GM21737 (cell line): ENCODE results near the gene MGLL.

Source experiments
- ATAC-seq: cut with Tn5 transposase; IDR thresholded peaks from one replicate; pipeline ENCODE4 v1.9.1; 2021; ENCODE audit warnings: mild to moderate bottlenecking, moderate library complexity; ENCODE audit not compliant: unreplicated experiment

MGLL gene

GRCh38 chr3:127744875-127745274, 77.4 kb downstream of the MGLL start:
- ATAC-seq = no peak

- no peak for ATAC-seq
Observed at GRCh38 chr3:127744253-127744815, 78.0 kb downstream of the MGLL start.

GRCh38 chr3:127743351-127744252, 78.7 kb downstream of the MGLL start:
- ATAC-seq = no peak

DNA sequence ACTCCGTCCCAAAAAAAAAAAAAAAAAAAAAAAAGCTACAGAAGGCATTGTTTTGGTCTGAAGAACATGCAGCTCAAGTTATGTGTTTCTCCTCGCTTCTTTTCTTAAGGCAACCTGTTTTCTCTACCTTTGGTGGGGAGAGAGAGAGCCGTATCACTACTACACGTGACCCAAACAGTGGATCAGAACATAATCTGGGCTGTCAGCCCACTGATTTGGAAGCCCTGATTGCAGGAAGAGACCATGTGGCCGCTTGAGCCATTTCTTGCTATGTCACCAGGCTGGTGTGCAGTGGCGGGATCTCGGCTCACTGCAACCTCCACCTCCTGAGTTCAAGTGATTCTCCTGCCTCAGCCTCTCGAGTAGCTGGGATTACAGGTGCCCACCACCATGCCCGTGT, 79.7 kb downstream of the MGLL start:
- ATAC-seq = no peak

GRCh38 chr3:127741690-127742089, 80.6 kb downstream of the MGLL start:
- ATAC-seq = no peak

DNA sequence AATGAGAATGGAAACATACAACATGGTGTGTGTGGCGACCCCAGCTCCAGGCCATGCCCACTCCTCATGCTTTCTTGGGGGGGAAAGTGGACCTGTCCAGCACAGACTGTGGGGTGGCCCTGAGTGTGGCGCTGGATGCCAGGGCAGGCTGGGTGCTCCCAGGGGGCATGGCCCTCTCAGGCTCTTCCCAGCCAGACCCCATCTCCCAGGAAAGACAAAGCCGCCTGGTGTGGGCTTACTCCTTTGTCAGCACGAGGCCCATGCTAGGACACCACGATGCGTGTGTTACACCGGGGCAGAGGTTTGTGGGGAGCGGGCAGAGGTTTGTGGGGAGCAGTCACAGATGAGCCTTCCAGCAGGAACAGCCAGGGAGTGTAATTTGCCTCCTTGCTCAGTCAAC, 81.1 kb downstream of the MGLL start:
- ATAC-seq = no peak

DNA sequence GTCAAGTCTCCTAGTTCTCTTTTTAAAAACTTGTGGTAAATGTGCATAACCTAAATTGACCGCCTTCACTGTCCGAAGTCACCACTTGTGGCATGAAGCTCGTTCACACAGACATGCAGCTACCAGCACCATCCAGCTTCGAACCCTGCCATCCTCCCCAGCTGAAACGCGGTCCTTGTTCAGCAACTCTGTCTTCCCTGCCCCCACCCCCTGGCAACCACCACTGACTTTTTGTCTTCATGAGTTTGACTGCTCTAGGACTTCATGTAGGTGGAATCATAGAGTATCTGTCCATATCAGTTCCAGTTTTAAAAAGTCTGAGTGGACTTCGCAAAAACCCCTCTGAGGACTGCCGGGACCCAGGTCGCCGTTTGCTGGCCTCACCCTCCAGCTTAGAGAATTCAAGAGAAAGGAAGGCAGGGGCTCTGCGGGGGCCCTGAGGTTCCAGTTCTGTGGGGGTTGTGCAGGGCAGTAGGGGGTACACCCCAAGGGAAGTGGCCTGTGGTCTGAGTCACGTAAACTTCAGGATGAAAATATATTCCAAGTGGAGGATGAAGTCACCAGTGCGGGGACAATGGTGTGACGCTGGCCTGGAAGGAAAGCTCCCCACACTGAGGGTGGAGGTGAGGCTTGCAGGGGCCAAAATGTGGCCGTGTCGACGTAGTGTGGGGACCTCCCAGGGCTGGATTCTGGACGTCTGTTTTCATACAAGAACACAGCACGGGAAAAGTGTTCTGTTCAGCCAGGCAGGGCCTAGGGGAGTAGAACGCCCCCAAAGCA, 82.0 kb downstream of the MGLL start:
- no peak for ATAC-seq

DNA sequence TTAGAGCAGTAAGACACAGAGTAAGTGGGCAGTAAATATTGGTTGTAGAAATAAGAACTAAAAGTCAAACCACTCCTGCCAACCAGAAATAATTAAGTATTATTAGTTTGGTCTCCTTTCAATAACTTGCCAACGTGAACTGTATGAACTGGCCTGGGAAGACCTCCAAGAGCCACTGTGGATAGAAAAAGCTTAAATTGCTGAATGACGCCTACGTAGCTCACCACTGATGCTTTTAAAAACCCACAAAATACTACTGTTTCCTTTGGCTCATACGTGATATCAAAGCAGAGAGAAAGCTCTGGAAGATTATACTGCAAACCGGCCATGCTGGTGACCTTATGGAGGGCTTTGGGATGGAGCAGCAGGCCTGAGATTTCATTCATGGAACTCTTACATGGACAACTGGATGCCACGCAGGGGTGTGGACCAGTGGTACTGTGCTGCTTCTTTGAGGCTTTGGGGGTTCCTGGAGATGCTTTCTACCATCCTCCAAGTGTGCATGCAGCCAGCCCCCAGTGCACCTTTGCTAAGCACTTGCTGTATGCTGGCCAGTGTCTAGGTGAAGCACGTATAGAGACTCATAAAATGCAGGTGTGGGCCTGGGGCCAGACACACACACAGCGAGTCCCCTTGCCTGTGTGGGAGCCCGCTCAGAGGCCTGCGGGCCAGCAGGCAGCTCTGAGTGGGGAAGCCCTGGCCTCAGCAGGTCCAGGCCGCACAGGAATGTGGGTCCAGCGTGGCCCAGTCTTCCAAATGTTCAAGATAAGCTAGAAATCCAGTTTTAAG, 82.8 kb downstream of the MGLL start:
- ATAC-seq = no peak

DNA sequence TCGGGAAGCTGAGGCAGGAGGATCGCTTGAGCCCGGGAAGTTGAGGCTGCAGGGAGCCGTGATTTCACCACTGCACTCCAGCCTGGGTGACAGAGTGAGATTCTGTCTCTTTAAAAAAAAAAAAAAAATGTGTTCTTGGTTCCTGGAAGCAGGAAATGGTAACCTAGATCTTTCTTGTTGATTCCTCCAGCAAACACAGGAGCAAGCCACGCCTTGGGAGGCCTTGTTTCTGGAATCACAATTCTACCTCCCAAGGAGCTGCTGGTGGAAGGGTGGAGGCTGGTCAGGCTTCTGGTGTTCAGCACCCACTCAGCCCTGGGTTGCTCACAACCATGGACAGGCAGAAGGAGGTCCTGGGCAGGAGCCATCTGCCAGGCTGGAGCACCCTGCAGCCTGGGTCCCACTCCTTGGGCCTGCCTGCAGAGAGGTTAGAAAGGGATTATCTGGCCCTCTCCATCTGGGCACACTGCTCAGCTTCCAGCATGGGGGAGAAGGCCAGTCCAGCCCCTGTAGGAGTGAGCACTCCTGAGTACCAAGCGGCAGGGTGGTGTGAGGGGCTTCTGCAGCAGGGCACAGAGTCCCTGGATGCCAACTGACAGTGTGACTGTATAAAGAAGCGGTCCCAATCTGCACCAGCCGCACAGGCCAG, 84.0 kb downstream of the MGLL start:
- no peak for ATAC-seq

- no peak for ATAC-seq
Observed at GRCh38 chr3:127736801-127737539, 85.3 kb downstream of the MGLL start.

GRCh38 chr3:127735767-127736693, 86.3 kb downstream of the MGLL start:
- ATAC-seq = peak; percentile 68

GRCh38 chr3:127734754-127735473, 87.4 kb downstream of the MGLL start:
- ATAC-seq = no peak

GRCh38 chr3:127734181-127734720, 88.1 kb downstream of the MGLL start:
- no peak for ATAC-seq

DNA sequence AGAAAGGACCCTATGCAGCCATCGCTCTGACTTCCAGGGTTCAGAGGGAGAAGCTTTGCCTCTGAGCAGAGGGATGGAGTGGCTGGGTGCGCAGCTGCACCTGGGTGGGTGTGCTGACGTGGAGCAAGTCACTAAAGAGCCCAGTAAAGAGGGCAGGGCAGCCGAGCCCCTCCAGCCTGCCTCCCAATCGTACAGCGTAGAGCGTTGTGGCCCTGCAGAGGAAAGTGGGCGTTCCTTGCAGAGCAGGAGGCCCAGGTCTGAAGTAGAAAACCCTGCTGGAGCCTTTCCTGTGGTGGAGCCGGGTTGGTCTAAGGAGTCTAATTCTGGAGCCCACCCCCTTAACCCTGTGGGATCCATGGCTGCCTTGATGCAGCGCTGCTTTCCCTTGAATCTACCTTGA, 88.5 kb downstream of the MGLL start:
- no peak for ATAC-seq

GRCh38 chr3:127732879-127733350, 89.4 kb downstream of the MGLL start:
- no peak for ATAC-seq

DNA sequence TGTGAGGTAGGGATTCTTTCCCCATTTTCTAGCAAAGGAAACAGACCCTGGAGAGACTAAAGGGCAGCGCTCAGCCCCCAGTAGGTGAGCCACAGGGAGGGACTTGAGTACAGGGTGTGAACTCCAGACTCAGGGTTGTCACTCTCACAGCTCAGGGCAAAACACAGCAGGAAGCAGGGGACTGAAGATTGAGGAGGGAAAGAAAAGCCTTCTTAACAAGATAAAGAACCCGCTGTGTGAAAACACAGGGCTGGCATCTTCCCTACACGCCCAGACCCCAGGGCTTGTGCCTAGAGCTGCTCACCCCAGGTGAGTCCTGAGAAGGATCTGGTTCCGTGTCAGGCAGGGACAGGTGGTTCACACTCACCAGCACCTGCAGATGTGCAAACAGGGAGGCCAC, 90.0 kb downstream of the MGLL start:
- ATAC-seq = no peak

DNA sequence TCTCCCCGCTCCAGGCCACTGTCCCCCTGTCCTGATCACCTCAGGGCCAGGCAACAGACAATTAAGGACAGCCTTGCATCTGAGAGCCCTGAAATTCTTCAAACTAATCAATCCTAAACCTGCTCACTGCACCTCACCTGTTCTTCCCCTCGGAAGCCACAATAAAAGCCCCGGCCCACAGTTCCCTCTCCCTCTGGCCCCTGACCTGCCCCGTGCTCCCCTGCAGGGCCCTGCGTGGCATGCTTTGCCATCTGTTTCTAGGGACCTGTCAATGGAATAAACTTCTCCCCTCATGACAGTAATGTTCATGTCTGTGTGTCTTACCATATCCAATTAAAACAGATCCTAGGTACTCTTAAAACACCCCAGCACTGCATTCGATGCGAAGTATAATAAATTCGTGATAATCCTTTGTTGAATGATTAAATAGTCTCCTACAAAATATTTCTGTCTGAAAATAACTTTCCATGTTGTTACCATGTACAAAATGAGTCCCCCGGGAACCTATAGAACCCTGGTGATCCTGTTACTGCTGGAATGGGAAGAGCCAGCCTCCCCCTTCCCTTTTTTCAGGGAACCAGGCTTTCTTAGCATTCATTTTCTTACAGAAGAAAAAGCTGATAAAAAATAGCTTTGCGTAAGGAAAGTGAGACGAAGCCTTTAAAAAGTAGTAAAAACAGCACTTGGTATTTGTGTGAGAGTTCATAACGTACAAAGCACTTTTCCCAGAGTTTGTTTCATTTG, 90.6 kb downstream of the MGLL start:
- ATAC-seq = no peak
